Measurements from ENCODE around the gene NFU1. TPM values are rescaled to one million over a fixed set of nuclear protein-coding genes. Genes with fewer than 3 reads are reported as not detected.
"Not testable (repeated sequence)": the region's sequence is repeated elsewhere in the genome, so short reads cannot be mapped to it uniquely, and the experiment has no call there.

Gene NFU1
- total RNA-seq, 2 experiments from 2014 or later = 15.4 to 30.5 TPM

GRCh38 chr2:69356471-69356870 is 80.8 kb downstream of the NFU1 start:
- Histone ChIP-seq H3K79me2 (ENCODE audit: insufficient read depth, low read depth, low read length) (no peaks in the 10 kb centered on the region), H3K4me1 (ENCODE audit: insufficient read depth, low read length, poor library complexity, severe bottlenecking) (no peaks in the 10 kb centered on the region), H2AFZ (ENCODE audit: low read length) (no peak overlapping the region), H3K4me2 (ENCODE audit: low read length) (no peak overlapping the region), H3K27ac (ENCODE audit: low read depth, low read length, poor library complexity, severe bottlenecking) (no peak overlapping the region), H3K9me2 (ENCODE audit: insufficient read depth, low read length) (no peaks in the 10 kb centered on the region), H3K9me3 (ENCODE audit: low read length) (no peaks in the 10 kb centered on the region), H3K4me3 (ENCODE audit: low read depth, low read length, poor library complexity, severe bottlenecking) (no peak overlapping the region), H4K20me1 (ENCODE audit: insufficient read depth, low read length) (no peaks in the 10 kb centered on the region), H3K36me3 (ENCODE audit: insufficient read depth, low read length) (peaks cover 80% of the 10 kb centered on the region)
- DNase-seq (ENCODE audit: low spot score) = no peak
- ChIA-PET POLR2A (no interaction called here), CTCF (ENCODE audit: unreplicated experiment) (no interaction called here)
- intact Hi-C loops (cut with micrococcal nuclease; ENCODE audit: unreplicated experiment) = no loop called here
- TF ChIP-seq, protein P1, sequence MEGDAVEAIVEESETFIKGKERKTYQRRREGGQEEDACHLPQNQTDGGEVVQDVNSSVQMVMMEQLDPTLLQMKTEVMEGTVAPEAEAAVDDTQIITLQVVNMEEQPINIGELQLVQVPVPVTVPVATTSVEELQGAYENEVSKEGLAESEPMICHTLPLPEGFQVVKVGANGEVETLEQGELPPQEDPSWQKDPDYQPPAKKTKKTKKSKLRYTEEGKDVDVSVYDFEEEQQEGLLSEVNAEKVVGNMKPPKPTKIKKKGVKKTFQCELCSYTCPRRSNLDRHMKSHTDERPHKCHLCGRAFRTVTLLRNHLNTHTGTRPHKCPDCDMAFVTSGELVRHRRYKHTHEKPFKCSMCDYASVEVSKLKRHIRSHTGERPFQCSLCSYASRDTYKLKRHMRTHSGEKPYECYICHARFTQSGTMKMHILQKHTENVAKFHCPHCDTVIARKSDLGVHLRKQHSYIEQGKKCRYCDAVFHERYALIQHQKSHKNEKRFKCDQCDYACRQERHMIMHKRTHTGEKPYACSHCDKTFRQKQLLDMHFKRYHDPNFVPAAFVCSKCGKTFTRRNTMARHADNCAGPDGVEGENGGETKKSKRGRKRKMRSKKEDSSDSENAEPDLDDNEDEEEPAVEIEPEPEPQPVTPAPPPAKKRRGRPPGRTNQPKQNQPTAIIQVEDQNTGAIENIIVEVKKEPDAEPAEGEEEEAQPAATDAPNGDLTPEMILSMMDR (conservative IDR thresholded peaks at IDR 0.05; ENCODE audit: low read length) = no peak
- no peak for TF ChIP-seq EZH2phosphoT487 (IDR thresholded peaks at IDR 0.05; ENCODE audit: borderline replicate concordance, low read depth, low read length)
- no TSS peak for BruUV-seq (replicated peaks)

DNA sequence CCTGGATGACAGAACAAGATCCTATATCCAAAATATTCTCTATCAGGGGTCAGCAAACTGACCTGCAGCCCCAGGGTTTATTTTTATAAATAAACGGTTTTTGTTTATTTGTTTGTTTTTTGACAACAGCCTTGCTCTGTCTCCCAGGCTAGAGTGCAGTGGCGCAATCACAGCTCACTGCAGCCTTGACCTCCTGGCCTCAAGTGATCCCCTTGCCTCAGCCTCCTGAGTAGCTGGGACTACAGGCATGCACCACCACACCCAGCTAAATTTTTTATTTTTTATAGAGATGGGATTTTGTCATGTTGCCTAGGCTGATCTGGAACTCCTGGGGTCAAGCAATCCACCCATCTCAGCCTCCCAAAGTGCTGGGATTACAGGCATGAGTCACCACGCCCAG is 82.3 kb downstream of the NFU1 start:
- CTCF ChIA-PET (ENCODE audit: unreplicated experiment); H3K4me2 ChIP-seq (ENCODE audit: low read length); H3K9me2 ChIP-seq (ENCODE audit: insufficient read depth, low read length); DNase-seq (ENCODE audit: low spot score); H3K4me3 ChIP-seq (ENCODE audit: low read depth, low read length, poor library complexity, severe bottlenecking); H2AFZ ChIP-seq (ENCODE audit: low read length); H3K27ac ChIP-seq (ENCODE audit: low read depth, low read length, poor library complexity, severe bottlenecking); intact Hi-C loops (cut with micrococcal nuclease; ENCODE audit: unreplicated experiment); BruUV-seq (replicated peaks); H3K4me1 ChIP-seq (ENCODE audit: insufficient read depth, low read length, poor library complexity, severe bottlenecking); H3K9me3 ChIP-seq (ENCODE audit: low read length); H3K79me2 ChIP-seq (ENCODE audit: insufficient read depth, low read depth, low read length); H4K20me1 ChIP-seq (ENCODE audit: insufficient read depth, low read length): not testable (repeated sequence)
- peaks cover 79% of the 10 kb centered on the region for H3K36me3 ChIP-seq (ENCODE audit: insufficient read depth, low read length)
- POLR2A ChIA-PET = interaction anchor here (1.0 kb wide), 1 partner anchor 12 kb away, joined by 3 read pairs; no protein-coding TSS in a partner anchor

DNA sequence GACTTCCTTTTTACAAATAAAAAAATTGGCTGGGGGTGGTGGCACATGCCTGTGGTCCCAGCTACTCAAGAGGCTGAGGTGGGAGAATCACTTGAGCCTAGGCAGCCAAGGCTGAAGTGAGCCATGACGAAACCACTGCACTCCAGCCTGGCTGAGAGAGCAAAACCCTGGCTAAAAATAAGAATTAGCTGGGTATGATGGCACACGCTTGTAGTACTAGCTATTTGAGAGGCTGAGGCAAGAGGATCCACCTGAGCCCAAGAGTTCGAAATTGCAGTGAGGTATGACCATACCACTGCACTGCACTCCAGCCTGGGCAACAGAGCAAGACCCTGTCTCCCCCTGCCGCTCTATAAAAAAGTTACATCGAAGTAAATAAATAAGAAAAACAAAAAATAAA is 83.9 kb downstream of the NFU1 start:
- H3K4me2 ChIP-seq (ENCODE audit: low read length) = no peak overlapping the region
- no peak overlapping the region for H3K4me3 ChIP-seq (ENCODE audit: low read depth, low read length, poor library complexity, severe bottlenecking)
- no peaks in the 10 kb centered on the region for H3K79me2 ChIP-seq (ENCODE audit: insufficient read depth, low read depth, low read length)
- H3K9me2 ChIP-seq (ENCODE audit: insufficient read depth, low read length) = no peaks in the 10 kb centered on the region
- H3K27ac ChIP-seq (ENCODE audit: low read depth, low read length, poor library complexity, severe bottlenecking) = no peak overlapping the region
- DNase-seq (ENCODE audit: low spot score) = no peak
- CTCF ChIA-PET (ENCODE audit: unreplicated experiment) = no interaction called here
- POLR2A ChIA-PET = no interaction called here
- H3K9me3 ChIP-seq (ENCODE audit: low read length) = no peaks in the 10 kb centered on the region
- H4K20me1 ChIP-seq (ENCODE audit: insufficient read depth, low read length) = no peaks in the 10 kb centered on the region
- TF ChIP-seq, protein P1 (conservative IDR thresholded peaks at IDR 0.05; ENCODE audit: low read length) = no peak
- TF ChIP-seq EZH2phosphoT487 (IDR thresholded peaks at IDR 0.05; ENCODE audit: borderline replicate concordance, low read depth, low read length) = no peak
- intact Hi-C loops (cut with micrococcal nuclease; ENCODE audit: unreplicated experiment) = no loop called here
- BruUV-seq (replicated peaks) = no TSS peak
- no peaks in the 10 kb centered on the region for H3K4me1 ChIP-seq (ENCODE audit: insufficient read depth, low read length, poor library complexity, severe bottlenecking)
- peaks cover 79% of the 10 kb centered on the region for H3K36me3 ChIP-seq (ENCODE audit: insufficient read depth, low read length)
- no peak overlapping the region for H2AFZ ChIP-seq (ENCODE audit: low read length)

Data from OCI-LY7 (cell line).